ENCODE measurements around the gene PISD.
A peak's percentile ranks its signal among the peaks of the same experiment; 100 is the strongest.
"Not testable (repeated sequence)": the region's sequence is repeated elsewhere in the genome, so short reads cannot be mapped to it uniquely, and the experiment has no call there.

The PISD gene

GRCh38 chr22:31661851-31662667 is at the start of gene PISD (continued):
- TF ChIP-seq KLF17 (tag by site-specific recombination; IDR thresholded peaks at IDR 0.05) (peak; percentile 86; the same call in 1 of the 2 replicates), KLF16 (tag by site-specific recombination; IDR thresholded peaks at IDR 0.05) (peak; percentile 99), ZNF24 (tag by site-specific recombination; IDR thresholded peaks at IDR 0.05) (peak; percentile 44), ZNF133 (tag by site-specific recombination; IDR thresholded peaks at IDR 0.05) (no peak), GLIS2 (tag by site-specific recombination; IDR thresholded peaks at IDR 0.05) (no peak), ZNF843 (tag by site-specific recombination; IDR thresholded peaks at IDR 0.05) (no peak), ZNF394 (tag by site-specific recombination; IDR thresholded peaks at IDR 0.05; ENCODE audit: borderline replicate concordance) (peak; percentile 84), ZNF366 (tag by site-specific recombination; conservative IDR thresholded peaks at IDR 0.05) (peak; percentile 65; the same call in 1 of the 2 replicates), SP3 (tag by site-specific recombination; IDR thresholded peaks at IDR 0.05) (peak; percentile 99), PRDM1 (tag by site-specific recombination; IDR thresholded peaks at IDR 0.05) (peak; percentile 77), ZSCAN16 (tag by site-specific recombination; IDR thresholded peaks at IDR 0.05) (peak; percentile 96), ZBTB8A (tag by site-specific recombination; IDR thresholded peaks at IDR 0.05) (peak; percentile 40; the same call in 1 of the 2 replicates), YY1 (tag by site-specific recombination; IDR thresholded peaks at IDR 0.05) (peak; percentile 92), ZFHX2 (tag by site-specific recombination; conservative IDR thresholded peaks at IDR 0.05) (no peak), SETDB1 (IDR thresholded peaks at IDR 0.05; ENCODE audit: insufficient read length, low read length) (peak; percentile 13), ZNF776 (tag by site-specific recombination; IDR thresholded peaks at IDR 0.05; ENCODE audit: borderline replicate concordance) (no peak), ZNF501 (tag by site-specific recombination; IDR thresholded peaks at IDR 0.05) (no peak), ZNF76 (tag by site-specific recombination; IDR thresholded peaks at IDR 0.05; ENCODE audit: borderline replicate concordance, low read depth) (peak; percentile 72; the same call in 1 of the 2 replicates), KLF9 (tag by site-specific recombination; IDR thresholded peaks at IDR 0.05; ENCODE audit: low read depth) (peak; percentile 100), OSR2 (tag by site-specific recombination; IDR thresholded peaks at IDR 0.05) (0 out of 2 replicates have a peak, but pooled peaks have one; percentile 8), FEZF1 (tag by site-specific recombination; IDR thresholded peaks at IDR 0.05) (peak; percentile 58; the same call in 1 of the 2 replicates), KLF7 (tag by site-specific recombination; IDR thresholded peaks at IDR 0.05; ENCODE audit: borderline replicate concordance) (peak; percentile 97), ZNF174 (tag by site-specific recombination; IDR thresholded peaks at IDR 0.05) (no peak), PBX3 (CRISPR knock-in tag; IDR thresholded peaks at IDR 0.05) (no peak; the same call in 1 of the 2 replicates)
- TF ChIP-seq, protein P1, sequence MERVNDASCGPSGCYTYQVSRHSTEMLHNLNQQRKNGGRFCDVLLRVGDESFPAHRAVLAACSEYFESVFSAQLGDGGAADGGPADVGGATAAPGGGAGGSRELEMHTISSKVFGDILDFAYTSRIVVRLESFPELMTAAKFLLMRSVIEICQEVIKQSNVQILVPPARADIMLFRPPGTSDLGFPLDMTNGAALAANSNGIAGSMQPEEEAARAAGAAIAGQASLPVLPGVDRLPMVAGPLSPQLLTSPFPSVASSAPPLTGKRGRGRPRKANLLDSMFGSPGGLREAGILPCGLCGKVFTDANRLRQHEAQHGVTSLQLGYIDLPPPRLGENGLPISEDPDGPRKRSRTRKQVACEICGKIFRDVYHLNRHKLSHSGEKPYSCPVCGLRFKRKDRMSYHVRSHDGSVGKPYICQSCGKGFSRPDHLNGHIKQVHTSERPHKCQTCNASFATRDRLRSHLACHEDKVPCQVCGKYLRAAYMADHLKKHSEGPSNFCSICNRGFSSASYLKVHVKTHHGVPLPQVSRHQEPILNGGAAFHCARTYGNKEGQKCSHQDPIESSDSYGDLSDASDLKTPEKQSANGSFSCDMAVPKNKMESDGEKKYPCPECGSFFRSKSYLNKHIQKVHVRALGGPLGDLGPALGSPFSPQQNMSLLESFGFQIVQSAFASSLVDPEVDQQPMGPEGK (tag by site-specific recombination; IDR thresholded peaks at IDR 0.05) = peak; percentile 62; the same call in 1 of the 2 replicates
- TF ChIP-seq, protein P2, sequence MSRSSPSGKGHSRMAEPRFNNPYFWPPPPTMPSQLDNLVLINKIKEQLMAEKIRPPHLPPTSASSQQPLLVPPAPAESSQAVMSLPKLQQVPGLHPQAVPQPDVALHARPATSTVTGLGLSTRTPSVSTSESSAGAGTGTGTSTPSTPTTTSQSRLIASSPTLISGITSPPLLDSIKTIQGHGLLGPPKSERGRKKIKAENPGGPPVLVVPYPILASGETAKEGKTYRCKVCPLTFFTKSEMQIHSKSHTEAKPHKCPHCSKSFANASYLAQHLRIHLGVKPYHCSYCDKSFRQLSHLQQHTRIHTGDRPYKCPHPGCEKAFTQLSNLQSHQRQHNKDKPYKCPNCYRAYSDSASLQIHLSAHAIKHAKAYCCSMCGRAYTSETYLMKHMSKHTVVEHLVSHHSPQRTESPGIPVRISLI (tag by site-specific recombination; IDR thresholded peaks at IDR 0.05) = peak; percentile 66; the same call in 1 of the 2 replicates
- TF ChIP-seq, protein P3, sequence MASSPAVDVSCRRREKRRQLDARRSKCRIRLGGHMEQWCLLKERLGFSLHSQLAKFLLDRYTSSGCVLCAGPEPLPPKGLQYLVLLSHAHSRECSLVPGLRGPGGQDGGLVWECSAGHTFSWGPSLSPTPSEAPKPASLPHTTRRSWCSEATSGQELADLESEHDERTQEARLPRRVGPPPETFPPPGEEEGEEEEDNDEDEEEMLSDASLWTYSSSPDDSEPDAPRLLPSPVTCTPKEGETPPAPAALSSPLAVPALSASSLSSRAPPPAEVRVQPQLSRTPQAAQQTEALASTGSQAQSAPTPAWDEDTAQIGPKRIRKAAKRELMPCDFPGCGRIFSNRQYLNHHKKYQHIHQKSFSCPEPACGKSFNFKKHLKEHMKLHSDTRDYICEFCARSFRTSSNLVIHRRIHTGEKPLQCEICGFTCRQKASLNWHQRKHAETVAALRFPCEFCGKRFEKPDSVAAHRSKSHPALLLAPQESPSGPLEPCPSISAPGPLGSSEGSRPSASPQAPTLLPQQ (tag by site-specific recombination; IDR thresholded peaks at IDR 0.05) = 0 out of 2 replicates have a peak, but pooled peaks have one; percentile 38

GRCh38 chr22:31711226-31711625 is 49.2 kb upstream of the PISD start:
- H3K36me3 ChIP-seq (ENCODE audit: control insufficient read depth in 2 of 2, insufficient read depth in 1 of 2, low read length in 2 of 2) = peaks cover 50 to 64% of the 10 kb centered on the region in 2 experiments
- H3K9me3 ChIP-seq (ENCODE audit: control insufficient read depth, insufficient read depth, low read depth, low read length); H3K4me1 ChIP-seq (ENCODE audit: control insufficient read depth, insufficient read depth, low read length); H3K4me3 ChIP-seq (ENCODE audit: low read depth, low read length); POLR2A ChIA-PET; H3K27ac ChIP-seq (ENCODE audit: extremely low read depth, low read depth, low read length); CTCF ChIA-PET: not testable (repeated sequence)
